Measurements from ENCODE around the gene LGALS7B.

The LGALS7B gene

DNA sequence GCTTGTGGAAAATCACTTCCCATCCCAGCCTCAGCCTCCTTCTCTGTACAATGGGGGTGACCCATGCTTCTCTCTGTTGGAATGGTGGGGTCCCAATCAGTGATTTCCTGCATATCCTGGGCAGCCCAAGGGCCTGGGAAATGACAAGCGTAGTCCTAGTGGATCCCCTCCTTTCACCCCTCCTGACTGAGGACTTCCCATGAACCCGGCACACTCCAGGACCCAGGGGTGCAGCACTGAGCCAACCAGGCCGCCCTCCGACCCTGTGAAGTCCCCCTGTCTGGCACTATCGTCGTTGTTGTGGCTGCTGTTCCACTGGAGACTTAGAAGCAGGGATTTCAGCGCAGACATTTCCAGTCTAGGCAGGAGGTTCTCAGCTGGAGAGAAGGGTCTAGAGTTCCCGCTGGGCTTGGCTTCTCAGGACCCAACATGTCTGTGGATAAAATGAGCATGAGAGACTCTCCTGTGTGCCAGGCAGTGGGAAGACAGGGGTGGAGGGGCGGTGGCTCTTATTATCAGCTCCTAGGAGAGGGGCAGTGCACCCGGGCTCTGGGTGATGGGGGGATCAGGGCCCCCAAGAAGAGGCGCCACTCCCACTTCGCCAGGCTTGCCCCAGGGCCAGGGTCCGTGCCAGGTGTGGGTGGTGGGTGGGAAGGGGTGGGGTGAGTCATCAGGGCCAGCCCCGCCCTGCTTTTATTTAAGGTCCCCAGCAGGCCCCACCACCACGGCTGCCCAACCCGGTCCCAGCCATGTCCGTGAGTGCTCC is at the start of gene LGALS7B:
LGALS7B (plus strand) TSS at position 723 of the 766 bp plus-strand sequence; CDS start at position 750, 27 bp downstream.
- no peaks in the 10 kb centered on the region for H3K36me3 ChIP-seq (ENCODE audit: insufficient read depth, low read length)
- H3K27me3 ChIP-seq (ENCODE audit: control insufficient read depth in 1 of 2, insufficient read depth in 2 of 2, low read length in 2 of 2), result no peaks in the 10 kb centered on the region
- H3K4me3 ChIP-seq (ENCODE audit: low read depth in 1 of 2, low read length in 2 of 2), result no peak within 1 kb of the TSS
- H3K4me1 ChIP-seq (ENCODE audit: insufficient read depth, low read length), result no peaks in the 10 kb centered on the region
- no peaks in the 10 kb centered on the region for H3K9me3 ChIP-seq (ENCODE audit: low read length)
- H3K27ac ChIP-seq (ENCODE audit: low read depth, low read length), result no peak within 1 kb of the TSS
- H3K9ac ChIP-seq (ENCODE audit: low read length), result no peak within 1 kb of the TSS

DNA sequence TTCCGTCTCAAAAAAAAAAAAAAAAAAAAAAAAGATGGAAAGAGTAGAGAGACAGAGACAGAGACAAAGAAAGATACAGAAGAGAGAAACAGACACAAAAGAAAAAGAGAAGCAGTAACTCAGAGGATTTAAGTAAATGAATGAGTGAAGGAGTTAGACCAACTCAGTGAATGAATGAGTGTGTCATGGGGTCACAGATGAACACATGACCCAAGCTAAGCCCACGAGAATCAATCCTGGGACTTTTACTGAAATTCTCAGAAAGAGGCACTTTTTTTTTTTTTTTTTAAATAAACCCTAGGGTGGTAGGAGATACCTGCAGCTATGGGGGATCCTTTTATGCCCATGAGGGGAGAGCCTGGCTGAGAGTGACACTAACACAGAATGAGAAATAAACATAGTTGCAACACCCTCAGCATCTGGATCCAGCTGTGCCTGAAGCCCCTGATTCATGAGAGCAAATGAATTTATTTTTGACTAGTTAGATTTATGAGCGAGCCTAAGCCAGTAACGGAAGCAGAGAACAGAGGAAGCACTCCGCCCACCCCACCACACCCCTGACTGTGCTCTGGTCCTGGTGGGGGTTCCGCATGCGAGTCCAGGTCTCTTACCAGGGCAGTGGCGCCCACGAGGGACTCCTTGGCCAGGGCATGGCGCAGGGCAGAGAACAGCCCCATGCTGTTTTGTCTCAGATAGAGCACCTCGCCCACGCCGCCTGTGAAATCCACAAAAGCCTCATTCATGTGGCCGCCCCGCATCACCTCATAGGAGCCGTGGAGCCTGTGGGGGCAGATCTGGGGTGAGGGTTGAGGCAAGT is 49.4 kb upstream of the LGALS7B start:
- Histone ChIP-seq H3K9me3 (ENCODE audit: low read length) (no peaks in the 10 kb centered on the region), H3K4me1 (ENCODE audit: insufficient read depth, low read length) (no peaks in the 10 kb centered on the region), H3K27me3 (ENCODE audit: control insufficient read depth in 1 of 2, insufficient read depth in 2 of 2, low read length in 2 of 2) (peaks cover 0 to 7% of the 10 kb centered on the region in 2 donors), H3K9ac (ENCODE audit: low read length) (no peak overlapping the region), H3K4me3 (ENCODE audit: low read depth in 1 of 2, low read length in 2 of 2) (no peak overlapping the region), H3K27ac (ENCODE audit: low read depth, low read length) (no peak overlapping the region), H3K36me3 (ENCODE audit: insufficient read depth, low read length) (no peaks in the 10 kb centered on the region)

DNA sequence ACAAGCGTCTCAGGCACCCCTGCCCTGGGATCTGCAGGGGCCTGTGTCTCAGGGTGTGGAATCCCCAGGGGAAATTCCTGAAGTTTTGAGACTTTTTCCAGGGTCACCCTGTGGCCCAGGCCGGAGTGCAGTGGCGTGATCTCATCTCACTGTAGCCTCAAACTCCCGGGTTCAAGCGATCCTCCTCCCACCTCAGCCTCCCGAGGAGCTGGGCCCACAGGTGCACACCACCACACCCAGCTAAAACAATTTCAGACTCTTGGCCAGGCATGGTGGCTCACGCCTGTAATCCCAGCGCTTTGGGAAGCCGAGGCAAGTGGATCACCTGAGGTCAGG is 48.8 kb upstream of the LGALS7B start:
- Histone ChIP-seq H3K27me3 (ENCODE audit: control insufficient read depth in 1 of 2, insufficient read depth in 2 of 2, low read length in 2 of 2) (peaks cover 0 to 7% of the 10 kb centered on the region in 2 donors), H3K4me3 (ENCODE audit: low read depth in 1 of 2, low read length in 2 of 2) (no peak overlapping the region), H3K9ac (ENCODE audit: low read length) (no peak overlapping the region), H3K36me3 (ENCODE audit: insufficient read depth, low read length) (no peaks in the 10 kb centered on the region), H3K9me3 (ENCODE audit: low read length) (no peaks in the 10 kb centered on the region), H3K4me1 (ENCODE audit: insufficient read depth, low read length) (no peaks in the 10 kb centered on the region), H3K27ac (ENCODE audit: low read depth, low read length) (no peak overlapping the region)

DNA sequence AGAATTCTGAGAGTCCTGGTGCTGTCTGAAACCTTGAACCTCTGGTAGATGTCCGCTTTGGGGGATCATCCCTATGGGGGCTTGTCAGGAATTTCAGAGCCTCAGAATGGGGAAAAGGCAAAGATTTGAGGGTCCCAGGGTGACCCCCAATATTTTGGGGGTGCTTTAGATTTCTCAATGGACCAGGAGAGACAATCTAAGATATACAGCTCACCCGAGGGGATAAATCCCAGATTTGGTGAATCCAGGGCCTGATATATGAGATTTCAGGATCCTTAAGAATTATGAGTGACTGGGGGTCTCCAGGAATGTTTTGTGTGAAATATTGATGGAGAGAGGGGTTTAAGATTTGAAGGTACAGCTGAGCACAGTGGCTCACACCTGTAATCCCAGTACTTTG is 48.1 kb upstream of the LGALS7B start:
- no peak overlapping the region for H3K27ac ChIP-seq (ENCODE audit: low read depth, low read length)

DNA sequence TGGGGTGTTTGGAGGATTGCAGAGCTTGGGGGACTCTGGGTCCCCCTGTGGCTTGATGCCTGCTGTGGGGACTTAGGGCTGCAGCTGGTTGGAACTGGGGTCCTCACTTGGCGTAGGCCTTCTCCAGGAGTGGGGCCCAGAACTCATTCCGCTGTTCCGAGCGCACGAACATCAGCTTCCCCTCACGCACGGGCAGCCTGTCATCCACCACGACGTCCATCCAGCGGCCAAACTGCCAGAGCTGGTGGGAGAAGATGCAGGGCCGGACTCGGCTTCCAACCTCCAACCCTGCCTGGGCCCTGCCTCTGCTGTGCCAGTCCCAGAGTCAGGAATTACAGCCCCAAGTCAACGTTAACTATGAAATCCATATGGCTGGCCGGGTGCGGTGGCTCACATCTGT is 47.3 kb upstream of the LGALS7B start:
- Histone ChIP-seq H3K9ac (ENCODE audit: low read length) (no peak overlapping the region), H3K27me3 (ENCODE audit: control insufficient read depth in 1 of 2, insufficient read depth in 2 of 2, low read length in 2 of 2) (peaks cover 0 to 1% of the 10 kb centered on the region in 2 donors), H3K9me3 (ENCODE audit: low read length) (no peaks in the 10 kb centered on the region), H3K4me1 (ENCODE audit: insufficient read depth, low read length) (no peaks in the 10 kb centered on the region), H3K4me3 (ENCODE audit: low read depth in 1 of 2, low read length in 2 of 2) (no peak overlapping the region), H3K36me3 (ENCODE audit: insufficient read depth, low read length) (no peaks in the 10 kb centered on the region), H3K27ac (ENCODE audit: low read depth, low read length) (no peak overlapping the region)

More for the DNA sequence above, 48.1 kb upstream of the LGALS7B start:
- Histone ChIP-seq H3K4me1 (ENCODE audit: insufficient read depth, low read length) (no peaks in the 10 kb centered on the region), H3K27me3 (ENCODE audit: control insufficient read depth in 1 of 2, insufficient read depth in 2 of 2, low read length in 2 of 2) (peaks cover 0 to 7% of the 10 kb centered on the region in 2 donors), H3K36me3 (ENCODE audit: insufficient read depth, low read length) (no peaks in the 10 kb centered on the region), H3K4me3 (ENCODE audit: low read depth in 1 of 2, low read length in 2 of 2) (no peak overlapping the region), H3K9ac (ENCODE audit: low read length) (no peak overlapping the region), H3K9me3 (ENCODE audit: low read length) (no peaks in the 10 kb centered on the region)

DNA sequence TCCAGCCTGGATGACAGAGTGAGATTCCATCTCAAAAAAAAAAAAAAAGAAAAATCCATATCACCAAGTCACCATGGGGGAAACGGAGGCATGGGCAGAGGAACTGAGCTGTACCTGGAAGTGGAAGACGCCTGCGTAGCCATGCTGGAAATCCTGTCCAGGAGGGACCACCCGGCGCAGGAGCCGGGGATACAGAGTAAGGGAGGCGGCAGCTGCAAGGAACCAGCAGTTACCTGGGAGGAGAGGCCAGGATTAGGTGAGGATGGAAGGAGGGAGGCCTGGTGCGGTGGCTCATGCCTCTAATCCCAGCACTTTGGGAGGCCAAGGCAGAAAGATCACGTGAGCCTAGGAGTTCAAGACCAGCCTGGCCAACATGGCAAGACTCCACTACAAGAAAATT is 46.7 kb upstream of the LGALS7B start:
- Histone ChIP-seq H3K36me3 (ENCODE audit: insufficient read depth, low read length) (no peaks in the 10 kb centered on the region), H3K27me3 (ENCODE audit: control insufficient read depth in 1 of 2, insufficient read depth in 2 of 2, low read length in 2 of 2) (no peaks in the 10 kb centered on the region), H3K4me3 (ENCODE audit: low read depth in 1 of 2, low read length in 2 of 2) (no peak overlapping the region), H3K4me1 (ENCODE audit: insufficient read depth, low read length) (no peaks in the 10 kb centered on the region), H3K27ac (ENCODE audit: low read depth, low read length) (no peak overlapping the region), H3K9ac (ENCODE audit: low read length) (no peak overlapping the region), H3K9me3 (ENCODE audit: low read length) (no peaks in the 10 kb centered on the region)

DNA sequence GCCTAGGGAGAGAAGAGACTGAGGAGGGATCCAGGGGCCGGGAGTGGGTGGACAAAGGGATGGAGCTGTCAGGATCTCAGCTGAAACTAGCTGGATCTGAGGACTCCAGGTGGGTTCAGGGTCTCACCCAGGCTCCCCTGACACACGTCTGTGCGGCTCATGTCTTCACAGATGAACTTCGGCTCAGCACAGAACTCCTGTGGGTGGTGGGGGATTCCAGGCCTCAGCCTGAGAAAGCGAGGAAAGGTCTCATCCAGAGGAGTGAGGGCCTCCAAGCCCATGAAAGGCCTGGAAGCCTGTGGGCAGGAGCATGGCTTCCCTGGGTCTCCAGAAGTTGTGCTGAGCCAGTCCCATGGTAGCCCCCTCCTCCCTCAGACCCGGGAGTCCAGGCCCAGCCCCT is 46.1 kb upstream of the LGALS7B start:
- H3K27ac ChIP-seq (ENCODE audit: low read depth, low read length), result no peak overlapping the region
- H3K36me3 ChIP-seq (ENCODE audit: insufficient read depth, low read length), result no peaks in the 10 kb centered on the region
- H3K9ac ChIP-seq (ENCODE audit: low read length), result no peak overlapping the region
- H3K27me3 ChIP-seq (ENCODE audit: control insufficient read depth in 1 of 2, insufficient read depth in 2 of 2, low read length in 2 of 2), result no peaks in the 10 kb centered on the region
- H3K4me1 ChIP-seq (ENCODE audit: insufficient read depth, low read length), result no peaks in the 10 kb centered on the region
- no peak overlapping the region for H3K4me3 ChIP-seq (ENCODE audit: low read depth in 1 of 2, low read length in 2 of 2)
- H3K9me3 ChIP-seq (ENCODE audit: low read length), result no peaks in the 10 kb centered on the region

DNA sequence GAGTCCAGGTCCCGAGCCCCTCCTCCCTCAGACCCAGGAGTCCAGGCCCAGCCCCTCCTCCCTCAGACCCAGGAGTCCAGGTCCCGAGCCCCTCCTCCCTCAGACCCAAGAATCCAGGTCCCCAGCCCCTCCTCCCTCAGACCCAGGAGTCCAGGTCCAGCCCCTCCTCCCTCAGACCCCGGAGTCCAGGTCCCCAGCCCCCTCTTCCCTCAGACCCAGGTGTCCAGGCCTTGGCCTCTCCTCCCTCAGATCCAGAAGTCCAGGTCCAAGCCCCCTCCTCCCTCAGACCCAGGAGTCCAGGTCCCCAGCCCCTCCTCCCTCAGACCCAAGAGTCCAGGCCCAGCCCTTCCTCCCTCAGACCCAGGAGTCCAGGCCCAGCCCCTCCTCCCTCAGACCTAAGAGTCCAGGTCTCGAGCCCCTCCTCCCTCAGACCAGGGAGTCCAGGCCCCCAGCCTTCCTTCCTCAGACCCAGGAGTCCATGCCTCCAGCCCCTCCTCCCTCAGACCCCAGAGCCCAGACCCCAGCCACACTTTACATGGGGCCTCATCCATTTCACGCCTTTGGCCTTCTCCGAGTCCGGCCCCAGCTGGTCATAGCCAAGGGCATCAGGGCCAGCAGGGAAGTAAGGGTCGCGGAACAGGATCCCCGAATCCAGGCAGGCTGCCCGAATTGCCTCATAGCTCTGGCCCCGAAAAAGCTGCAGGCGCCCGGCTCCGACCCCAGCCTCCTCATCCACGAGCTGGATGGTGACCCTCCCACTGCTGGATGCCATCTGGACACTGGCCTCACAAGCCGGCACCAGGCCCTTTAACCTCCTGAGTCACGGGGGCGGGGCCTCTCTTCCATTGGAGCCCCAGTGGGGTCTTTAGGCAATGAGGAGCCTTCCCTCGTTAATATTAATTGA is 45.4 kb upstream of the LGALS7B start:
- H3K27me3 ChIP-seq (ENCODE audit: control insufficient read depth in 1 of 2, insufficient read depth in 2 of 2, low read length in 2 of 2), result no peaks in the 10 kb centered on the region
- H3K9me3 ChIP-seq (ENCODE audit: low read length), result no peaks in the 10 kb centered on the region
- no peak overlapping the region for H3K9ac ChIP-seq (ENCODE audit: low read length)
- H3K4me3 ChIP-seq (ENCODE audit: low read depth in 1 of 2, low read length in 2 of 2), result no peak overlapping the region
- H3K4me1 ChIP-seq (ENCODE audit: insufficient read depth, low read length), result no peaks in the 10 kb centered on the region
- H3K27ac ChIP-seq (ENCODE audit: low read depth, low read length), result no peak overlapping the region
- H3K36me3 ChIP-seq (ENCODE audit: insufficient read depth, low read length), result no peaks in the 10 kb centered on the region

DNA sequence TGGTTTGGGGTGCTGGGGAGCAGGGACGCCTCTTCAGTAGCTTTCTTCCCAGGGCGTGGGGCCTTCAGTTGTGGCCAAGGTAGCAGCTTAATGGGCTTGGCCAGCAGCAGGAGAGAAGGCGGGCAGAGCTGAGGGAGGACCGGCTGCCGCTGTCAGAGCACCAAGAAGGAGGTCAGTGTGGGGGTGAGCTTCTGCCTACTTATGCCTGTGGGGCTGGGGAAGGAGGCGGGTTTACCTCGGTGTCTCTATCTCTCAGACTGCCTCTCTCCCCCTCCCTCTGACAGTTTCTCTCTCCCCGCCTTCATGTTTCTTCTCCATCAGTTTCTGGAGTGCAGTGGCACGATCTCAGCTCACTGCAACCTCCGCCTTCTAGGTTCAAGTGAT is 44.7 kb upstream of the LGALS7B start, which contains the start of gene CAPN12:
CAPN12 (minus strand) TSS at position 177 of the 384 bp plus-strand sequence. CDS start 309 bp downstream, outside the sequence.
- no peaks in the 10 kb centered on the region for H3K36me3 ChIP-seq (ENCODE audit: insufficient read depth, low read length)
- H3K27ac ChIP-seq (ENCODE audit: low read depth, low read length), result no peak within 1 kb of the TSS
- H3K27me3 ChIP-seq (ENCODE audit: control insufficient read depth in 1 of 2, insufficient read depth in 2 of 2, low read length in 2 of 2), result no peaks in the 10 kb centered on the region
- H3K9me3 ChIP-seq (ENCODE audit: low read length), result no peaks in the 10 kb centered on the region
- no peak within 1 kb of the TSS for H3K4me3 ChIP-seq (ENCODE audit: low read depth in 1 of 2, low read length in 2 of 2)
- H3K4me1 ChIP-seq (ENCODE audit: insufficient read depth, low read length), result no peaks in the 10 kb centered on the region
- no peak within 1 kb of the TSS for H3K9ac ChIP-seq (ENCODE audit: low read length)

DNA sequence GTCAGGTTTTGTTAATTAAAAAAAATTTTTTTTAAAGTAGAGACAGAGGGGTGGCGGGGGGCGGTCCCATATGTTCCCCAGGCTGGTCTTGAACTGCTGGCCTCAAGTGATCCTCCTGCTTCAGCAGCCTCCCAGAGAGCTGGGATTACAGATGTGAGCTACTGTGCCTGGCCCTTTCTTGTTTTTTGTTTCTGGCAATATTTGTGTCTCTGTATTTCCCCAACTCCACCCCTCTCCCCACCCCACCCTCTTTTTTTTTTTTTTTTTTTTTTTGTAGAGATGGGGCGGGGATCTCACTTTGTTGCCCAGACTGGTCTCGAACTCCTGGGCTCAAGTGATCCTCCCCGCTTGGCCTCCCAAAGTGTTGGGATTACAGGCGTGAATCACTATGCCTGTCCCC is 44.1 kb upstream of the LGALS7B start:
- no peak overlapping the region for H3K4me3 ChIP-seq (ENCODE audit: low read depth in 1 of 2, low read length in 2 of 2)
- no peak overlapping the region for H3K9ac ChIP-seq (ENCODE audit: low read length)
- no peak overlapping the region for H3K27ac ChIP-seq (ENCODE audit: low read depth, low read length)
- no peaks in the 10 kb centered on the region for H3K9me3 ChIP-seq (ENCODE audit: low read length)
- H3K4me1 ChIP-seq (ENCODE audit: insufficient read depth, low read length), result no peaks in the 10 kb centered on the region
- no peaks in the 10 kb centered on the region for H3K27me3 ChIP-seq (ENCODE audit: control insufficient read depth in 1 of 2, insufficient read depth in 2 of 2, low read length in 2 of 2)
- H3K36me3 ChIP-seq (ENCODE audit: insufficient read depth, low read length), result no peaks in the 10 kb centered on the region

DNA sequence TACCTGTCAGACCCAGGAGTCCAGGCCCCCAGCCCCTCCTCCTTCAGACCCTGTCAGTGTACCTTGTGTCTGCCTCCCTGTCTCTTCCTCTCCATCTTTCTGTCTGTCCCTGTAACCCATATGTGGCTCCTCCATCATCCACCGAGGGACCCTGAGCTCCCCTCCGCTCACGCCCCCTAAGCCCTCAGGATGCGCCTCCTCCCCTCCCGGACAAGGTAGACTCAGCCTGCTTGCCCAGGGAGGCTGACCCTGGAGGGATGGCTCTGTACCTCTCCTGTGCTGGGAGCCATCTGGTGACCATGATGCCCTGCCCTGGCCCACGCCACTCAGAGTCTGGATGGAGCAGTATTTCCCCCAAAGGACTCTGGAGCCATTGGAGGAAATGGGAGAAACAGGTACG is 43.7 kb upstream of the LGALS7B start:
- no peak overlapping the region for H3K9ac ChIP-seq (ENCODE audit: low read length)
- H3K9me3 ChIP-seq (ENCODE audit: low read length), result no peaks in the 10 kb centered on the region
- no peak overlapping the region for H3K27ac ChIP-seq (ENCODE audit: low read depth, low read length)
- H3K36me3 ChIP-seq (ENCODE audit: insufficient read depth, low read length), result no peaks in the 10 kb centered on the region
- H3K4me1 ChIP-seq (ENCODE audit: insufficient read depth, low read length), result no peaks in the 10 kb centered on the region
- no peak overlapping the region for H3K4me3 ChIP-seq (ENCODE audit: low read depth in 1 of 2, low read length in 2 of 2)
- H3K27me3 ChIP-seq (ENCODE audit: control insufficient read depth in 1 of 2, insufficient read depth in 2 of 2, low read length in 2 of 2), result no peaks in the 10 kb centered on the region

Data from muscle layer of colon (tissue), 2 donors.